Neuronal stem cell (in vitro differentiated cells): ENCODE data around the gene IL18BP.

ENCODE experiments used
- DNase-seq: peaks from one replicate; pipeline ENCODE4 v3.0.0-alpha.2; 2013; ENCODE audit warnings: low spot score
- H2AFZ ChIP-seq: one replicate; pipeline ENCODE4 v1.6.1; 2013; ENCODE audit warnings: mild to moderate bottlenecking, low read length, inconsistent platforms
- H2AK5ac ChIP-seq: 2 replicates; pipeline ENCODE4 v1.6.1; 2013; ENCODE audit warnings: low read depth, mild to moderate bottlenecking, inconsistent platforms, low read length, moderate library complexity, mixed read lengths
- H2BK120ac ChIP-seq: 2 replicates; pipeline ENCODE4 v1.6.1; 2013; ENCODE audit warnings: low read depth, mild to moderate bottlenecking, inconsistent platforms, low read length, moderate library complexity, mixed read lengths
- H2BK12ac ChIP-seq: one replicate; pipeline ENCODE4 v1.6.1; 2013; ENCODE audit warnings: low read length, inconsistent platforms
- H2BK15ac ChIP-seq: 2 replicates; pipeline ENCODE4 v1.6.1; 2013; ENCODE audit warnings: mild to moderate bottlenecking, low read length, inconsistent platforms, mixed read lengths
- H2BK5ac ChIP-seq: one replicate; pipeline ENCODE4 v1.6.1; 2013; ENCODE audit warnings: inconsistent platforms, mild to moderate bottlenecking, low read length, moderate library complexity
- H3K14ac ChIP-seq: one replicate; pipeline ENCODE4 v1.6.1; 2013; ENCODE audit warnings: low read length, inconsistent platforms
- H3K18ac ChIP-seq: 2 replicates; pipeline ENCODE4 v1.6.1; 2013; ENCODE audit warnings: low read length, inconsistent platforms
- H3K23ac ChIP-seq: 2 replicates; pipeline ENCODE4 v1.6.1; 2013; ENCODE audit warnings: low read depth, mild to moderate bottlenecking, mixed read lengths, low read length, inconsistent platforms; ENCODE audit not compliant: poor library complexity
- H3K27ac ChIP-seq: replicated peaks from 3 replicates; pipeline ENCODE4 v1.5.1; 2013; ENCODE audit warnings: low read length, inconsistent platforms
- H3K27me3 ChIP-seq, 3 experiments: 2 replicates each; pipeline ENCODE4 v1.6.1; 2013; ENCODE audit warnings: low read length in 3 of 3, mild to moderate bottlenecking in 2 of 3, inconsistent platforms in 1 of 3, low read depth in 1 of 3, mixed read lengths in 1 of 3, moderate library complexity in 1 of 3; ENCODE audit not compliant: control insufficient read depth in 3 of 3, insufficient read depth in 3 of 3
- H3K36me3 ChIP-seq, 2 donors: replicated peaks in 1 of 2; 2 replicates each; pipeline ENCODE4 v1.6.1; 2013; ENCODE audit warnings: low read length in 2 of 2; ENCODE audit not compliant: control insufficient read depth in 2 of 2, insufficient read depth in 2 of 2
- H3K4ac ChIP-seq: 2 replicates; pipeline ENCODE4 v1.6.1; 2013; ENCODE audit warnings: inconsistent platforms, mild to moderate bottlenecking, low read length, moderate library complexity
- H3K4me1 ChIP-seq, 2 donors: 1 replicate in 1 of 2; 2 replicates in 1 of 2; pipeline ENCODE4 v1.6.1; 2013; ENCODE audit warnings: low read length in 2 of 2, low read depth in 1 of 2; ENCODE audit not compliant: control insufficient read depth in 2 of 2, insufficient read depth in 1 of 2
- H3K4me2 ChIP-seq: one replicate; pipeline ENCODE4 v1.6.1; 2013; ENCODE audit warnings: mild to moderate bottlenecking, low read length, inconsistent platforms; ENCODE audit not compliant: insufficient read depth, poor library complexity, severe bottlenecking
- H3K4me3 ChIP-seq, 2 donors: 2 replicates each; pipeline ENCODE4 v1.5.1; 2013; ENCODE audit warnings: low read length in 2 of 2, mild to moderate bottlenecking in 2 of 2, inconsistent platforms in 1 of 2, moderate library complexity in 1 of 2
- H3K79me1 ChIP-seq: one replicate; pipeline ENCODE4 v1.6.1; 2013; ENCODE audit warnings: low read depth, mild to moderate bottlenecking, inconsistent platforms, low read length, moderate library complexity
- H3K9ac ChIP-seq: one replicate; pipeline ENCODE4 v1.6.1; 2013; ENCODE audit warnings: mild to moderate bottlenecking, low read depth, low read length, inconsistent platforms; ENCODE audit not compliant: poor library complexity
- H3K9me3 ChIP-seq, 2 donors: replicated peaks in 1 of 2; 2 replicates each; pipeline versions ENCODE3 to v1.6.1; 2013; ENCODE audit warnings: low read length in 2 of 2, mild to moderate bottlenecking in 2 of 2, inconsistent platforms in 1 of 2, low read depth in 1 of 2, mixed read lengths in 1 of 2, moderate library complexity in 1 of 2; ENCODE audit not compliant: control insufficient read depth in 2 of 2, insufficient read depth in 1 of 2
- H4K8ac ChIP-seq: one replicate; pipeline ENCODE4 v1.6.1; 2013; ENCODE audit warnings: low read depth, mild to moderate bottlenecking, inconsistent platforms, low read length, moderate library complexity
- H4K91ac ChIP-seq: one replicate; pipeline ENCODE4 v1.6.1; 2013; ENCODE audit warnings: low read length, low read depth, mild to moderate bottlenecking, inconsistent platforms; ENCODE audit not compliant: poor library complexity
- WGBS, 2 donors: extraction: QIAGEN DNeasy Blood & Tissue Kit; methylation state at CpG; one replicate each; pipeline ENCODE4 v1.1.7; 2013; ENCODE audit warnings: missing lambda C conversion rate in 2 of 2, mixed read lengths in 1 of 2; ENCODE audit not compliant: insufficient read length in 2 of 2, insufficient replicate concordance in 1 of 2; ENCODE audit errors: extremely low coverage in 2 of 2; 5-methylcytosine and 5-hydroxymethylcytosine counted together

The IL18BP gene

GRCh38 chr11:71990701-71991100 lies 8.0 kb upstream of the IL18BP start:
- H3K4me1 ChIP-seq, result no peaks in the 10 kb centered on the region
- WGBS, 2 donors, result no CpG with 5 or more reads among the region's 3 CpGs

GRCh38 chr11:71991494-71991893 lies 7.2 kb upstream of the IL18BP start:
- Histone ChIP-seq H2BK5ac (no peak overlapping the region), H3K4ac (no peak overlapping the region), H3K18ac (no peak overlapping the region), H3K9ac (no peak overlapping the region), H3K27me3 (no peaks in the 10 kb centered on the region), H3K23ac (no peak overlapping the region), H2AK5ac (no peak overlapping the region), H3K4me3 (no peak overlapping the region), H2BK15ac (no peak overlapping the region), H3K4me1 (no peaks in the 10 kb centered on the region), H4K91ac (no peak overlapping the region), H3K14ac (no peak overlapping the region), H3K79me1 (peaks cover 4% of the 10 kb centered on the region), H3K4me2 (no peak overlapping the region), H4K8ac (no peak overlapping the region), H3K27ac (no peak overlapping the region), H2BK12ac (no peak overlapping the region), H2AFZ (no peak overlapping the region), H3K36me3 (peaks cover 19 to 60% of the 10 kb centered on the region in 2 donors), H2BK120ac (no peak overlapping the region), H3K9me3 (no peaks in the 10 kb centered on the region)
- WGBS, 2 donors, result no CpG with 5 or more reads among the region's 3 CpGs
- no peak for DNase-seq

More at GRCh38 chr11:71990701-71991100, 8.0 kb upstream of the IL18BP start:
- Histone ChIP-seq H2AK5ac (no peak overlapping the region), H3K14ac (no peak overlapping the region), H3K9ac (no peak overlapping the region), H3K4ac (no peak overlapping the region), H2BK5ac (no peak overlapping the region), H3K27me3 (no peaks in the 10 kb centered on the region), H3K4me2 (no peak overlapping the region), H3K4me3 (no peak overlapping the region), H3K27ac (no peak overlapping the region), H2AFZ (no peak overlapping the region), H2BK15ac (no peak overlapping the region), H2BK12ac (no peak overlapping the region), H4K8ac (no peak overlapping the region), H3K23ac (no peak overlapping the region), H3K79me1 (peaks cover 4% of the 10 kb centered on the region), H4K91ac (no peak overlapping the region), H2BK120ac (no peak overlapping the region), H3K36me3 (peaks cover 19 to 60% of the 10 kb centered on the region in 2 donors), H3K18ac (no peak overlapping the region), H3K9me3 (no peaks in the 10 kb centered on the region)
- DNase-seq, result no peak

- Histone ChIP-seq H2BK5ac (no peak overlapping the region), H2AFZ (no peak overlapping the region), H3K27ac (no peak overlapping the region), H3K36me3 (peaks cover 17 to 53% of the 10 kb centered on the region in 2 donors), H2BK15ac (no peak overlapping the region), H2BK120ac (no peak overlapping the region), H4K8ac (no peak overlapping the region), H3K23ac (no peak overlapping the region), H3K4ac (no peak overlapping the region), H4K91ac (no peak overlapping the region), H2AK5ac (no peak overlapping the region), H2BK12ac (no peak overlapping the region), H3K79me1 (peaks cover 4% of the 10 kb centered on the region), H3K4me2 (no peak overlapping the region), H3K27me3 (no peaks in the 10 kb centered on the region), H3K4me3 (no peak overlapping the region), H3K14ac (no peak overlapping the region), H3K9ac (no peak overlapping the region), H3K18ac (no peak overlapping the region), H3K4me1 (no peaks in the 10 kb centered on the region), H3K9me3 (no peaks in the 10 kb centered on the region)
- DNase-seq, result no peak
- WGBS, 2 donors, result no CpG with 5 or more reads among the region's 3 CpGs
These were observed 6.5 kb upstream of the IL18BP start for GRCh38 chr11:71992136-71992730.

- H3K4ac ChIP-seq, result no peak overlapping the region
- no peak overlapping the region for H2AK5ac ChIP-seq
- H2BK5ac ChIP-seq, result no peak overlapping the region
- no peak overlapping the region for H3K4me2 ChIP-seq
- no peak overlapping the region for H4K91ac ChIP-seq
- H3K14ac ChIP-seq, result no peak overlapping the region
- peaks cover 4% of the 10 kb centered on the region for H3K79me1 ChIP-seq
- no CpG with 5 or more reads among the region's 3 CpGs for whole genome bisulfite sequencing, 2 donors
- DNase-seq, result no peak
- H2BK12ac ChIP-seq, result no peak overlapping the region
- no peaks in the 10 kb centered on the region for H3K9me3 ChIP-seq
- peaks cover 17 to 49% of the 10 kb centered on the region in 2 donors for H3K36me3 ChIP-seq
- H3K23ac ChIP-seq, result no peak overlapping the region
- H3K4me1 ChIP-seq, result peaks cover 0 to 1% of the 10 kb centered on the region in 2 donors
- H3K9ac ChIP-seq, result no peak overlapping the region
- no peaks in the 10 kb centered on the region for H3K27me3 ChIP-seq
- H2BK15ac ChIP-seq, result no peak overlapping the region
- no peak overlapping the region for H3K18ac ChIP-seq
- no peak overlapping the region for H3K27ac ChIP-seq
- no peak overlapping the region for H2AFZ ChIP-seq
- H2BK120ac ChIP-seq, result no peak overlapping the region
- H3K4me3 ChIP-seq, result no peak overlapping the region
- no peak overlapping the region for H4K8ac ChIP-seq
These were observed 3.9 kb upstream of the IL18BP start for GRCh38 chr11:71994786-71995185.
